Omental fat pad (tissue), 4 donors: ENCODE measurements around the gene UBR3. TPM values are rescaled to one million over a fixed set of nuclear protein-coding genes. Genes with fewer than 3 reads are reported as not detected.

Experiments used
- ATAC-seq: fragments of 150-250 bp; one replicate; pipeline ENCODE4 v1.9.1; 2016; ENCODE audit warnings: mild to moderate bottlenecking, moderate library complexity; ENCODE audit not compliant: low FRiP score
- DNase-seq: peaks from one replicate; pipeline ENCODE4 v3.0.0-alpha.2; 2019; ENCODE audit warnings: low spot score
- total RNA-seq, 4 donors: library from RNA; depleted of rRNA; stranded (reverse); fragments of >200 nt; gene quantifications; one replicate each; pipeline ENCODE4 v1.1.0, GENCODE V29; 2016
- TF ChIP-seq, protein P1 (sequence below), 3 donors: fragments of 450-650 bp; IDR thresholded peaks; one replicate each; pipeline ENCODE4 v1.5.1; 2016 to 2017; ENCODE audit warnings: antibody characterized with exemption in 3 of 3, mild to moderate bottlenecking in 3 of 3, moderate library complexity in 2 of 3

Gene UBR3
- total RNA-seq, 4 donors from 2014 or later: 59.2 to 90.3 (median 64.0) TPM

- ATAC-seq (no peak), DNase-seq (no peak)
- TF ChIP-seq, protein P1, sequence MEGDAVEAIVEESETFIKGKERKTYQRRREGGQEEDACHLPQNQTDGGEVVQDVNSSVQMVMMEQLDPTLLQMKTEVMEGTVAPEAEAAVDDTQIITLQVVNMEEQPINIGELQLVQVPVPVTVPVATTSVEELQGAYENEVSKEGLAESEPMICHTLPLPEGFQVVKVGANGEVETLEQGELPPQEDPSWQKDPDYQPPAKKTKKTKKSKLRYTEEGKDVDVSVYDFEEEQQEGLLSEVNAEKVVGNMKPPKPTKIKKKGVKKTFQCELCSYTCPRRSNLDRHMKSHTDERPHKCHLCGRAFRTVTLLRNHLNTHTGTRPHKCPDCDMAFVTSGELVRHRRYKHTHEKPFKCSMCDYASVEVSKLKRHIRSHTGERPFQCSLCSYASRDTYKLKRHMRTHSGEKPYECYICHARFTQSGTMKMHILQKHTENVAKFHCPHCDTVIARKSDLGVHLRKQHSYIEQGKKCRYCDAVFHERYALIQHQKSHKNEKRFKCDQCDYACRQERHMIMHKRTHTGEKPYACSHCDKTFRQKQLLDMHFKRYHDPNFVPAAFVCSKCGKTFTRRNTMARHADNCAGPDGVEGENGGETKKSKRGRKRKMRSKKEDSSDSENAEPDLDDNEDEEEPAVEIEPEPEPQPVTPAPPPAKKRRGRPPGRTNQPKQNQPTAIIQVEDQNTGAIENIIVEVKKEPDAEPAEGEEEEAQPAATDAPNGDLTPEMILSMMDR (IDR thresholded peaks at IDR 0.05): no peak
Measured at GRCh38 chr2:170047331-170048065, 220.2 kb downstream of the UBR3 start.

DNA sequence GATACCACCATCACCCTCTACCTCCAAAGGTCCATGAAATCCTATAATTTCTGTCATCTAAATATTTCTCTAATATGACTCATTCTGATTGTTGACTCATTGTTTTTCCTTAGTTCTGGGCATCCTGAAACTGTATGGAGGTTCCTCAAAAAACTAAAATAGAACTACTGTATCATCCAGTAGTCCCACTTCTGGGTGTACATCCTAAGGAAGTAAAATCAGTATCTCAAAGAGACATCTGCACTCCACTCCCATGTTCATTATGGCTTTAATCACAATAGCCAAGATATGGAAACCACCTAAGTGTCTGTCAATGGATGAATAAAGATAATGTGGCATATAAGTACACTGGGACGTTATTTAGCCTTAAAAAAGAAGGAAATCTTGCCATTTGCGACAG, 224.9 kb downstream of the UBR3 start:
- ATAC-seq: no peak
- TF ChIP-seq, protein P1 (IDR thresholded peaks at IDR 0.05): no peak
- DNase-seq: no peak

GRCh38 chr2:170054997-170055396, 227.7 kb downstream of the UBR3 start:
- ATAC-seq (no peak), DNase-seq (no peak)
- TF ChIP-seq, protein P1 (IDR thresholded peaks at IDR 0.05): no peak

DNA sequence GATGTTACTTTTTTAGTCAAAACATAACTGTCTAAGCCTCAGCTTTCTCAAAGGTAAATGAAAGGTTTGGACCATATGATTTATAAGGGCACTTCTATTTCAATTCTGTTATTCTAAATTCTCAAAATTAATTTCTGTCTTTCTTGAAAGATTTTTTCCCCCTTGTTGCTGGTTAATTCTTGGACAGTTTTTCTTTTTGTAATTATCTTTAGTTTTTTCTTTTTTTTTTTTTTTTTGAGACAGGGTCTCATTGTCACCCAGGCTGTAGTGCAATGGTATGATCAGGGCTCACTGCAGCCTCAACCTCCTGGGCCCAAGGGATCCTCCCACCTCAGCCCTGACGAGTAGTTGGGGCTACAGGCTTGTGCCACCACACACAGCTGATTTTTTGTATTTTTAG, 229.6 kb downstream of the UBR3 start:
- DNase-seq (no peak), ATAC-seq (no peak)
- TF ChIP-seq, protein P1 (IDR thresholded peaks at IDR 0.05): no peak

- DNase-seq (no peak), ATAC-seq (no peak)
- TF ChIP-seq, protein P1 (IDR thresholded peaks at IDR 0.05): no peak
Measured at GRCh38 chr2:170063456-170064235, 236.4 kb downstream of the UBR3 start.

GRCh38 chr2:170070778-170071177, 243.5 kb downstream of the UBR3 start:
- no peak for ATAC-seq
- DNase-seq: no peak
- TF ChIP-seq, protein P1 (IDR thresholded peaks at IDR 0.05): no peak
